ENCODE results near the gene GGA1. TPM values are rescaled to one million over a fixed set of nuclear protein-coding genes. Genes with fewer than 3 reads are reported as not detected.

GGA1 gene
- total RNA-seq, 1 donor from 2014 or later, result 32.0 TPM

GRCh38 chr22:37629928-37630327 lies 21.3 kb downstream of the GGA1 start:
- no peak for TF ChIP-seq CTCF (IDR thresholded peaks at IDR 0.05)
- no peaks in the 10 kb centered on the region for H3K9me3 Mint-ChIP-seq (ENCODE audit: low read depth)
- H3K4me1 Mint-ChIP-seq (ENCODE audit: low read depth), result peaks cover 18% of the 10 kb centered on the region
- H3K4me3 Mint-ChIP-seq (ENCODE audit: unreplicated experiment), result no peak overlapping the region
- H3K27me3 Mint-ChIP-seq (ENCODE audit: low read depth), result no peaks in the 10 kb centered on the region
- no peak overlapping the region for H3K27ac Mint-ChIP-seq (ENCODE audit: unreplicated experiment)
- DNase-seq (ENCODE audit: low spot score), result no peak
- peaks cover 5% of the 10 kb centered on the region for H3K36me3 Mint-ChIP-seq (ENCODE audit: low read depth)

GRCh38 chr22:37630839-37631435 lies 22.3 kb downstream of the GGA1 start:
- no peaks in the 10 kb centered on the region for H3K27me3 Mint-ChIP-seq (ENCODE audit: low read depth)
- TF ChIP-seq CTCF (IDR thresholded peaks at IDR 0.05), result no peak
- no peak overlapping the region for H3K27ac Mint-ChIP-seq (ENCODE audit: unreplicated experiment)
- DNase-seq (ENCODE audit: low spot score), result peak; percentile 89
- H3K4me3 Mint-ChIP-seq (ENCODE audit: unreplicated experiment), result no peak overlapping the region
- no peaks in the 10 kb centered on the region for H3K9me3 Mint-ChIP-seq (ENCODE audit: low read depth)
- peaks cover 2% of the 10 kb centered on the region for H3K36me3 Mint-ChIP-seq (ENCODE audit: low read depth)
- H3K4me1 Mint-ChIP-seq (ENCODE audit: low read depth), result peaks cover 18% of the 10 kb centered on the region

GRCh38 chr22:37631448-37632173 lies 23.0 kb downstream of the GGA1 start:
- DNase-seq (ENCODE audit: low spot score), result peak; percentile 60
- no peak overlapping the region for H3K4me3 Mint-ChIP-seq (ENCODE audit: unreplicated experiment)
- H3K36me3 Mint-ChIP-seq (ENCODE audit: low read depth), result peaks cover 2% of the 10 kb centered on the region
- no peaks in the 10 kb centered on the region for H3K9me3 Mint-ChIP-seq (ENCODE audit: low read depth)
- no peak overlapping the region for H3K27ac Mint-ChIP-seq (ENCODE audit: unreplicated experiment)
- H3K4me1 Mint-ChIP-seq (ENCODE audit: low read depth), result peaks cover 24% of the 10 kb centered on the region
- H3K27me3 Mint-ChIP-seq (ENCODE audit: low read depth), result no peaks in the 10 kb centered on the region
- TF ChIP-seq CTCF (IDR thresholded peaks at IDR 0.05), result no peak

GRCh38 chr22:37632174-37633088 lies 23.8 kb downstream of the GGA1 start:
- DNase-seq (ENCODE audit: low spot score), result no peak
- Mint-ChIP-seq H3K9me3 (ENCODE audit: low read depth) (no peaks in the 10 kb centered on the region), H3K27ac (ENCODE audit: unreplicated experiment) (no peak overlapping the region), H3K36me3 (ENCODE audit: low read depth) (no peaks in the 10 kb centered on the region), H3K4me3 (ENCODE audit: unreplicated experiment) (no peak overlapping the region), H3K27me3 (ENCODE audit: low read depth) (no peaks in the 10 kb centered on the region), H3K4me1 (ENCODE audit: low read depth) (peaks cover 28% of the 10 kb centered on the region)
- TF ChIP-seq CTCF (IDR thresholded peaks at IDR 0.05), result no peak

- H3K9me3 Mint-ChIP-seq (ENCODE audit: low read depth), result no peaks in the 10 kb centered on the region
- H3K27me3 Mint-ChIP-seq (ENCODE audit: low read depth), result no peaks in the 10 kb centered on the region
- H3K4me1 Mint-ChIP-seq (ENCODE audit: low read depth), result peaks cover 28% of the 10 kb centered on the region
- TF ChIP-seq CTCF (IDR thresholded peaks at IDR 0.05), result no peak
- peak overlapping the region; percentile 14 for H3K27ac Mint-ChIP-seq (ENCODE audit: unreplicated experiment)
- no peak for DNase-seq (ENCODE audit: low spot score)
- no peaks in the 10 kb centered on the region for H3K36me3 Mint-ChIP-seq (ENCODE audit: low read depth)
- no peak overlapping the region for H3K4me3 Mint-ChIP-seq (ENCODE audit: unreplicated experiment)
Measured at GRCh38 chr22:37633089-37633624, 24.5 kb downstream of the GGA1 start.

Measured in chondrocyte (in vitro differentiated cells).